NCI-H2227 treated with DMSO at 0.1 percent for 48 hours (cell line): ENCODE data around the gene NATD1.
"Not testable (repeated sequence)": the region's sequence is repeated elsewhere in the genome, so short reads cannot be mapped to it uniquely, and the experiment has no call there.

Experiments
- DNase-seq: peaks from one replicate; lab custom pipeline; 2025; lab: John Stamatoyannopoulos, UW

Gene NATD1

DNA sequence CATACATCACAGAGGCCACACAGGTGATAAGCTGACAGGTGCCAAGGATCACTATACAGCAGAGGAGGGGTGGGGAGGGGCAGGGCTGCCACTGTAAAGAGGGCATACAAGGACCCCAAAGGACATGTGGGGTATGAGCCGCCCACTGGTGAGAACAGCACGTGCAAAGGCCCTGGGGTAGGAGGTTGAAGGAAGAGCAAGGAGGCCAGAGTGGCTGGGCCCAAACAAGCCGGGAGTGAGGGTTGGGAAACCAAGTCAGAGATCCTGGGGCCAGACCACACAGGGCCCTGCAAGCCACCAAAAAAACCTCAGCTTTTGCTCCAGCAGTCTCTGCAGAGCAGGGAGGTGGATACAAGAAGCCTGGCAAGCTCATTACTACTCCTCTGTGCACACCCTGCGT, 6.5 kb downstream of the NATD1 start:
- no peak for DNase-seq

DNA sequence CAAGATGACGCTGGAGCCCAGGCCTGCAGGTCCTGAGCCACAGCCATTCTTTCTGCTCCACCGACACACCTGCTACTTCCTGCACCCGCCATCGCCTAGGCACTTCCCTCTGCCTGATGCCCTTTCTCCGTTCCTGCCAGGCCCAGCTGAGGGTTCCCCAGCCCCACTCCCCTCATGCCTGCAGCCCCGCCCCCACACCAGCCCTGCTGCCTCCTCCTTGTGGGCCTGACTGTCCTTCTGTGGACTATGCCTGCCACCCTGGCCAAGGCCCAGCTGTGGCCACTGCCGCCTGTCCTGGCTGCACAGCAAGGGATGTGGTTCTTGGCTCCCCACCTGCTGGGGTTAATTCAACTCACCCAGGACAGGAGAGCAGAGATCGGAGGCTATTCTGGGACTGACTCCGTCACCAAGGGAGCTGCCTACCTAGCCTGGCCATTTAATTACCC, 7.5 kb downstream of the NATD1 start:
- no peak for DNase-seq

DNA sequence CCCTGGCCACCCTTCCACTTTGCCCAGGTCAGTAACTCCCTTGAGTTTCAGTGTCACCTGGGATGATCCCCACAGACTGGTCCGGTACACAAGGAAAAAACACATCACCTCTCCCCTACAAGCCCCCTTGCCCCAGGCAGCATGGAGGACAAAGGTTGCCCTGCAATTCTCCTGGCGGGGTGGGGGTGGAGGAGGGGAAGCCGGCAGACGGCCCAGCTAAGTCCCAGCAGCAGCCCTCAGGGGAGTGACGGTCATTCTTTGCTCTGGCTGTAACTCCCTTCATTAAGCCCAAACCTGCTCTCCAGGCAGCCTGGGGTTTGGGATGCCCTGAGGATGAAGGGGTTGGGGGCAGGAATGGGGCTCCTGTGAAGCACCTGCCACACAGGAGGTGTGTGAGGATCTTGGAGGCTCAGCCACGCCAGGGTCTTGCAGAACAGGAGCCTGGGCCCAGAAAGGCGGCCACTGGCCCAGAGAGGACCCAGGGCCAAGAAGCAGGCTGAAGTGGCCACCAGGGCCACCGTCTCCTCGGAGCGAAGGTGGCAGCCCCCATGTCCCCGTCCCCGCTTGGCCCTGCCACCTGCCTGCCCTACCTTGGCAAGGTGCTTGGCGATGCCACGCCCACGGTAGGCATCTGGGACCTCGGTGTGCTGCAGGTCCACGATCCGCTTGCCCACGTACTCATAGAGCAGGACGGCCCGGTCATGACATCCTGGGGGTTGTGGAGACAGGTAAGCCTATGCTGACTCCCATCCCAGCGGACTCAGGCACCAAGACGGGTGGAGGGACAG, 9.5 kb downstream of the NATD1 start:
- DNase-seq: no peak

DNA sequence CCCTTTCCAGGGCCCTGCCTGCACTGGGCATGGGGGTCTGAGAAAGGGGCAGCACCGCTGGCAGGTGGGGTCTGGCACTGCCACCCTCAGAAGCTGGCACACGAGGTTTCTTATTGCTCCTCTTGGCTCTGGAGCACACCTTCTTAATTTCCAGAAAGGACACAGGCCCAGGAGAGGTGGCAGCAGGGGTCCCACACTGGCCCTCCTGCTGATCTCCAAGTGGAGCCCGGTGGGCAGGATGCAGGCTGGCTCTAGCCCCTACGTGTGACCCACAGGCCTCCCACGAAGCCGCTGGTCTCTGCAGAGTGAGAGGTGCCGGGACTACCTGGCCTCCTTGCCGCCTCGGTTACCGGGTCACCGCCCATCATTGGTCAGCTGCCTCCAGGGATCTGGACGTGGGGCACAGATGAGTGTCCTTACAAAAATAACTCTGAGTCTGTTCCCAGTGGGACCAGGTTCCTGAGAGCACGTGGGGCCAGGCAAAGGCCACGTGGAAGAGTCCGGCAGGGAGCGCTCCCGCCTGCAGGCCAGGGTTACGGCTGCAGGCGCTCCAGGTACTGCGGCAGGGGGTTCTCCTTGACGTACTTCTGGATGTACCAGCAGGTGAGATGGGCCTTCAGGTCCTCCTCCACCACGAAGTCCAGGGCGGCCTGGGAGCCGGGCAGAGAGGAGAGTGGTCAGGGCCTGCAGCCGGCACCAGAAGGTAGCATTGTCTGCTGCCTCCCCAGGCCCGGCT, 10.3 kb downstream of the NATD1 start:
- DNase-seq: no peak

DNA sequence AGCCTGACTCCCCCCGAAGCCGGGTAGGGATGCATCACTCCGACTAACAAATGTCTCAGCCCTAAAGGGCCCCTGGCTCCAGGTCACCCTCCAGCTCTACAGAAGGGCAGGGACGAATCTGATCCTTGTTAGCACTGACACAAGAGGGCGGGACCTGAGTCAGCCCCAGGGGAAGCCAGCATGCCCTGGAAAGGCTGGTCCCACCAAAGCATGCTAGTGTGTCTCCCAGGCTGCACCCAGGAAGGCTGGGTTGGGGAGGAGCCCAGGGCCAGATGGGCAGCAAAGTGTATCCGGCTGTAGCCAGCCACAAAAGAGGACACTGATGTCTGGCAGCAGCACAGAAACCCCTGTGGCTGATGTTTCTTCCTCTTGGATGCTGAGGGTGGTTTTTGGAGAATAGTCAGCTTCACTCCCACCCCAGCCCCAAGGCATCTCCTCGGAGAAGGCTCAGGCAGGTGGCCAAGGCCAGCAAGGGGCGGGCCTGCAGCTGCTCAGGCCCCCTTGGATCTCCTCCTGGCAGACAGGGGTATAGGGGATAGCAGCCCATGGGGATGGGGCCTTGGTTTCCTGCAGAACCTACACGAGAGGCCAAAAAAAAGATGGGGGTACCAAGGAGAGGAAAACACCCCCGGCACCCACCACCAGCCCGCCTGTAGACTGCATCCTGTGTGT, 11.0 kb downstream of the NATD1 start:
- DNase-seq: no peak

DNA sequence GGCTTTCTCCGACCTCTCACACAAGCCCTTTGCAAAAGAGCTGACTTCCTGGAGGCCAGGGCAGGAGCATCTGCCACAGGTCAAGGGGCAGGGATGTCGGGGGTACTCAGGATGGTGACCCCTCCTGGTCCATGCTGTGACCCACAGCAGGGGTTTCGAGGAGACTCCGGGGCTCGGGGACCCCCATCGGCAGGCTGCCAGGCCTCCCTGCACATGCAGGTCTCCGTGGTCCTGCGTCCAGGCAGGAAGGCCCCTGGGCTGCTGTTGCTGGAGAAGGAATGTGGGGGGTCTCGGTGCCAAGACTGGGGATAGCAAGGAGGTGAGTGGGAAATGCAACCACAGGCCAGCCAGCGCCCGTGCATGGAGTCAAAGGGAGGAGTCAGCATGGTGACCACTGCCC, 11.6 kb downstream of the NATD1 start:
- no peak for DNase-seq

DNA sequence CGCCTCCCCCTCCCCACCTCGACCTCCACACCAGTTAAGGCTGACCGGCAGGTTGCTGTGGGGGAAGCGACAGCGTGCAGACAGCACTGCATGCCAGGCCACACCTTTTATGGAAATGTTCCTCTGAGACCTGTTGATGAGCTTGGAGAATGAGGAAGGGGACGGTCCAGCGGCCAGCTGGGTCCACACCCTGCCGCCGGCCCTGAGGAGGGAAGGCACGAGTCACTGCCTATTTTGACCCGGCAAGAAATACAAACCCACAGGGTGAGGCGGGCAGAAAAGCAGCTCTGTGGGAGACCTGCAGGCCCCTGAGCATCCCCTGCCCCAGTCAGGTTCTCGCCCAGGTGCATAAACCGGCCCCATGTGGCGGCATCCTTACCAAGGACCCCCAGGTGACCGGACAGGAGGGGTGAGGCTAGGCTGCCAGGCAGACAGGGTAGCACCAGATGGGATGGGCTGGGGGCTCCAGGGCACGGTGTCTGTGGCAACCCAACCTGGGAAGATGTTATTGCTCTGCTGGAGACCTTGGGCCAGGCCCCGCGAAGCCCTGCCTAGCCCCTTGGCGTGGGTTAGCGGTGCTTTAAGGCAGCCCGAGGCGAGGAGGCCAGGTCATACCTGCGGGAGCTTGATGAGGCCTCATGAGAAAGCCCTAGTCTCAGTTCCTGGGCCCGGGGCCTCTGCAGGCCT, 12.7 kb downstream of the NATD1 start:
- no peak for DNase-seq

DNA sequence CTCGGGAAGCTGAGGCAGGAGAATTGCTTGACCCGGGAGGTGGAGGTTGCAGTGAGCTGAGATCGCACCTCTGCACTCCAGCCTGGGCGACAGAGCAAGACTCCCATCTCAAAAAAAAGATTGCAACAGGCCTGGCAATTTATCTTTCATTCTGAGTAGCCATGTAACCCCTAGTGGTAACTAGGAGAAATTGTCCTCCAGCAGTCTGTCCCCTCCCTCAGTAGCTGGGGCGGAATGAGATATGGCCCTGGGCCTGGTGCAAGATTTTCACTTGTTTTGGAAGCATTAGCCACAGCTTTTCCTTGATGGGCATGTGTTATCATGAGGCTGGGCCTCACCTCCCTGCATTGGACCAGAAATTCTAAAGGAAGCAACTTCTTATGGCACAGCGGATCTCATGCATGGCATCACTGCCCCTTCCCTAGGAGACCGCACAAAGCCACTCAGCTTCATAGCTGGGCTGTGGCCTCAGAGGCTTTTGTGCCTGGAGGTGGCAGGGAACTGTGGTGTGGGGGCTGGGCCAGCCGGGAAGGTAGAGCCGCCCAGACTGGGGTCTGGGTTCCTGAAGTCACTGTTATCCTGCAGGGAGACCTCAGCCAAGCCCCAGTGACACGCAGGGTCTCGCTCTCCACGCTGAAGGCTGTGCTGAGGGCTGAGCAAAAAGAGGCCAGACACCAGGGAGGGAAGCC, 13.4 kb downstream of the NATD1 start:
- DNase-seq: no peak

DNA sequence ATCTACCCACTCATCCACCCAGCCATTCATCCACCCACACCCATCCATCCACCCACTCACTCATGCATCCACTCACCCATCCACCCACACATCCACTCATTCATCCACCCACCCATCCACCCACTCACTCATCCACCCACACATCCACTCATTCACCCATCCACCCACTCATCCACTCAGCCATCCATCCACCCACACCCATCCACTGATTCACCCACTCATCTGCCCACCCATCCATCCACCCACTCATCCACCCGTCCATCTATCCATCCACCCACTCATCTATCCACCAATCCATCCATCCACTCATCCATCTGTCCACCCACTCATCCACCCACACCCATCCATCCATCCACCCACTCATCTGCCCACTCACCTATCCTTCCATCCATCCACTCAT, 17.3 kb downstream of the NATD1 start:
- no peak for DNase-seq

DNA sequence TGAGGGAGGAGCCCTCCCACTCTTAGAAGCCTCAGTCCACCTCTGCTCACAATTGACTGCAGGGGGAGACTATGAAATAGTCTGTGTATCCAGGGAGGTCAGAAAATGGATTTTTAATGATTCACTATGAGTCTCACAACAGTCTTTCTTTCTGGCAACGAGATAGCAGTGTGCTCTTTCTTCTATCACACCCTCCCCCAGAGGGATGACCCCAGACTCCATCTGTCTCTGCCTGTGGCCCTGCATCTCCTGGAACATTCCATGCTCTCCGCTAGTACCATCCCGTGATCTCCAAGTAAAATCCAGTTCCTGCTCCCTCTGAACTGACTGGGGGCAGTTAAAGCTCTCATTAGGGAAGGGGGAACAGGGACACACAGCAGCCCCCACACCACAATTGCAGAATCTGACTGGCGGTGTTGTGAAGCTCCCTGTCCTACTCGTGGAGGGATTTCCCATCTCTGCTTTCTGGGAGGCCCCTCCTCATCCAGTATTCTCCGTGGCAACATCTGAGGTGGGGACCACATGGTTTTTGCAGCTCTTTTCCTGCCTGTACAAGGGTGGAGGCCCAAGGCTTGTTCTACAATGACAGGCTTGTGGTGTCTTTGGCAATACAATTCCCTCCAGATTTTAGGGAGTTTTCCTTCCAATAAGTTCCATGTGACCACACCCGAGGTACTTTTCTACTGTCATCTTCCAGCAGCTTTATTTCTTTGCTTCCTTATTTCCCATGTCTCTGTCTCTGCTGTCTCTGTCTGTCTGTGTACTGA, 19.4 kb downstream of the NATD1 start:
- DNase-seq: no peak

DNA sequence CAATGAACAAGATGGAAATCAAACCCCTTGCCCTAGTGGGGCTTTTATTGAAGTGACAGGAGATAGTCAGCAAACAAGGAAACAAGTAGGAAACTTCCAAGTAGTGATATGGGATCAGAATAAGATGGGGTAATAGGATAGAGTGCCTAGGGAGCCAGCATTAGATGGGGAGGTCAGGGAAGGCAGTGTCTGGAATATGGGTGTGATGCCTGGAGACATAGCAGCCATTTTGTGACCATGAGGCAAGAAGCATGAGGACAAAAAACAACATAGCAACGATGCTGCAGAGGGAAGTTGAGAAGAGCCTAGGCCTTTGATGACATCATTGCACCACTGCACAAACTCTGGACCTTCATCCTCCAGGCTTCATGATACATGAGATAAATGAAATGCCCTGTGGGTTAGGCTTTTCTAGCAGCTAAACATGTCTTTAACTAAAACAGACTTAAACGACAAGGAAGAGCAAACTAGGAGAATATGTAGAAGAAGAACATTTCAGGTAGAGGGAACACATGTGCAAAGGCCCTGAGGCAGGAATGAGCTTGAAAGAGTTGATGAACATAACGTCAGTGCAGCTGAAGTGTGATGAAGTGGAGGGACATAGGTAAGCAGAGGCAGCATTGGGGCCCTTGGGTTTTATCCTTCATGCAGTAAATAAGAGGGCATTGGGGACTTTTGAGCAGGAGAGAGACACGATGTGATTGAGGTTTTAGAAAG, 21.0 kb downstream of the NATD1 start:
- no peak for DNase-seq

DNA sequence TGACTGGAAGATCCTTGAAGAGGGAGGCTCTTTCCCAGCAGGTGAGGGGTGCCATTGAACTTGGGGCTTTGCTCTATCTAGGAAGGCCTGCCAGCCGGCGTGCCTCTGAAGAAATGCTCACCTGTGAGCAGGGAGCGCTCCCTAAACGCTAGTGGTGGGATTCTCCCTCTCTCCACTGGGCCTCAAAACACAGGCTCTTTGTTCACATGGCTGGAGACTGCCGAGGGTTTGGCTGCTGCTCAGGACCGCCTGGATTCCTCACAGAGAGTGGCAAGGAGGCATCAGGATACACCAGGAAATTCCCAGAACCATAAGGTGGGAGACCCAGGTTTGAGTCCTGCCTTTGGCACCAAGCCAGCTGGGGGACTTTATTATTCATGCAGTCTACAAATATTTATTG, 21.7 kb downstream of the NATD1 start:
- DNase-seq: no peak

DNA sequence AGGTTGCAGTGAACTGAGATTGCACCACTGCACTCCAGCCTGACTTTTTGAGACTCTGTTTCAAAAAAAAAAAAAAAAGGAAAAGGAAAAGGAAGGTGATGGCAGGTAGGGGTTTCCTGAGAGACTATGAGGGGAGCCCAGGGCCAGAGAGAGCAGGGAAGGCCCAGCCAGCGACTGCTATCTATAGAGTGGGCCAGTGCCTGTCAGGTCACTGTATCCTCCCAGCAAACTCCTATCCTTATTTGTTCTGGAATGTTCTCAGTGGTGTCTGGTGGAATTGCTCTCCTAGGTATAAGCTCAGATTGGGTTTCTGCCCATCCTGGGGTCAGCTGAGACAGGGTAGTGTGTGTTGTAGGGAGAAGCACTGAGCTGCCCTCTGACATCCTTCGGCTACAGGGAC, 24.4 kb downstream of the NATD1 start:
- no peak for DNase-seq

DNA sequence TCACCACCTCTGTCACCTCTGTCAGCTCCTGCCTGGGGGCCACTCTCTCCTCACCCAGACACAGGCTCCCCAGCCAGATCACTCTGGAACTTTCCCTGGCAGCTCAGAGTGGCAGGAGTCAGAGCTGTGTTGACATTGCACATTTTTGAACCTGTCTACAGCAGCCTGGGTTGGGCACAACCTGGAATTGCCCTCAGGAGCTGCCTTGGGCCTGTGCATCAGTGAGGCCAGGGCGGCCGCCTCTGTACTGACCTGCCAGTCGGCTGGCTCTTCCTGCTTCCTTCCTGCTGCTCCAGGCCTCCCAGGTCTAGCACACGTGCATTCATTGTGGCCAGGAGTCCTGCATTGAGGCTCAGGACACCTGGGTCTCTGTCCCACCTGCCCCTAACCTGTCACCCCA, 25.1 kb downstream of the NATD1 start:
- no peak for DNase-seq

DNA sequence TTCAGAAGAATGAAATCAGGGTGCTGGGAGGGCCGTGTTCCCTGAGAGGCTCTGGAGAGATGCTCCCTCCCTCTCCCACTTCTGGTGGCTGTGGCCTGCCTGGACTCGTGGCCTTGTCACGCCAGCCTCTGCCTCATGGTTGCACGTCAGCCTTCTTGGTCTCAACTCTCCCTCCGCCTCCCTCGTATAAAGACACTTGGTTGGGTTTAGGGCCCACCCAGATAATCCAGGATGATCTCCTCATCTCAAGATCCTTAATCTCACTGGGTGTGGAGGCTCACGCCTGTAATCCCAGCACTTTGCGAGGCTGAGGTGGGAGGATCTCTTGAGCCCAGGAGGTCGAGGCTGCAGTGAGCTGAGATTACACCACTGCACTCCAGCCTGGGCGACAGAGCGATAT, 25.9 kb downstream of the NATD1 start:
- DNase-seq: not testable (repeated sequence)

DNA sequence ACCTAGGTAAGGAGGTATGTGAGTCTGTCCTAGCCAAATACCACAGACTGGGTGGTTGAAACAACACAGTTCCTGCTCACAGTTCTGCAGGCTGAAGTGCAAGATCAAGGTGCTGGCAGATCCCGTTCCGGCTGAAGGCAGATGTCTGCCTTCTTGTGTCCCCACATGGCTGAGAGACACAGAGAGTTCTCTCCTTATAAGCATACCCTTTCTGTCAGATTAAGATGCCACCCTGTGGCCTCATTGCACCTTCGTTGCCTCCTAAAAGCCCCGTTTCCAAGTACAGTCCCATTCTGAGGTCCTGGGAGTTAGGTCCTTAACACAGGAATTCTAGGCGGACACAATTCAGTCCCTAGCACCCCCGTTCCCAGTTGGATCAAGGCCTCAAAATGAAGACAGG, 30.1 kb downstream of the NATD1 start:
- no peak for DNase-seq

DNA sequence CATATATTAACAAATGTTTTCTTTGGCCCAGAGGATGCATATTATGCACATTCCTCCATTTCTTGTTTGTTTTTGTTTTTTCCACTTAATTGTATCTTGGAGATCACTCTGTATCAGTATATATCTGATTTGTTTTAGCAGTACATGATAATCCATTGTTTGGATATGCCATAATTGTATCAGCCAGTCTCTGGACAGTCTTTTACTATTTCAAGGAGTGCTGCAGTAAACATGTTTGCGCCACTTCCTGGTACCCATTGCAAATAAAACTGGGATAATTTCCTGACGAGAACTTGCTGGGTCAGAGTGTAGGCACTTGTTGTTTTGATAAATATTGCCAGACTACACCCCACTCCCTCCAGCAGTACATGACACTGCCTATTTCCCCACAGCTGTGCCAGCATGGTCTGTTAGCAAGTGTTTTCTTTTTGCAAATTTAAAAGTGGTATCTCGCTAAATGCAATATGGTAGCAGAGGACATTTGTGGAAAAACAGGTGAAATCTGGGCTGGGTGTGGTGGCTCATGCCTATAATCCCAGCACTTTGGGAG, 34.3 kb downstream of the NATD1 start:
- DNase-seq: no peak

DNA sequence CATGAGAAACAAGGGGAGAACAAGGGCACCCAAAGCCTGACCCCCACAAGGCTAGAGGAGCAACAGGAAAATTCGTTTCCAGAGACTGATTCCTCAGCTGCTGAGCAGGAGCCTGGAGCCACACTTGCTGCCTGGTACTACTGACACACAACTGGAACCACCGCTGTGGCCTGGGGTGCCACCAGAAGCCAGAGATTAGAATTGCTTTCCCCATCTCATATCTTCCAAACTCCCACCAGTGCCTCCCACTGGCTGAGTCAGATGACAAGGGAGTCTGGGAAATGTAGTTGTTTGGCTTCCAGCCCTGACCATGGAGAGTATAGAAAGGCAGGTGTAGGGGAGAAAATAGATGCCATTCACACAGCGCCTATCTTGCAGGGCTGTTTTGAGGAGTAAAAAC, 35.1 kb downstream of the NATD1 start:
- no peak for DNase-seq

DNA sequence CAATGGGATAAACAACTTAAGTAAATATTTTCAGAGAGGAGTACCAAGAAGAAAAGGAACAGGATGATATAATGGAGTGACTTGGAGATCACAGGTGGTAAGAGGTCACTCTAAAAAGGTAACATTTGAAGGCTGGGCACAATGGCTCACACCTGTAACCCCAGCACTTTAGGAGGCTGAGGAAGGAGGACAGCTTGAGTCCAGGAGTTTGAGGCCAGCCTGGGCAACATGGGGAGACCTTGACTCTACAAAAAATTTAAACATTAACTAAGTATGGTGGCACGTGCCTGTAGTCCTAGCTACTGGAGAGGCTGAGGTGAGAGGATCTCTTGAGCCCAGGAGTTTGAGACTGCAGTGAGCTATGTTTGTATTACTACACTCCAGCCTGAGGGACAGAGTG, 35.9 kb downstream of the NATD1 start:
- no peak for DNase-seq

DNA sequence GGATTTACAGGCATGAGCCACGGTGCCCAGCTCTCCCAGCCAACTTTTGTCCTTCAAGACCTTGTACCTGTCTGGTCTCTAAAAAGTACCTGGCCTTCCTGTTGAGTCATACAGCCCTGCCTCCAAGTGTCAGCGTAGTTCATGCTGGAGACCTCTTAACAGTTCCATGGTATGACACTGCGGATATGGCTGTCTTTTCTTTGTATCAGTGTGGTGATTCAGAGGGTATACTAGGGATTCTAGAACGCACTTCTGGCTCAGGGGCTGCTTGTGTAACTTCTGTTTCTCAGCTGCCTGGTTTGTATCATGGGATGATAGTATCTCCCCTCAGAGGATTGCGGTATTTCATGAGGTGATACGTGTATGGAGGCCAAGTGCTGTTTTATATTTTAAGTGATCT, 37.3 kb downstream of the NATD1 start:
- no peak for DNase-seq
